PC-3 (cell line): ENCODE measurements around the gene EPHA10. TPM values are rescaled to one million over a fixed set of nuclear protein-coding genes. Genes with fewer than 3 reads are reported as not detected.

Experiments used
- ATAC-seq: fragments of 200-7000 bp; cut with Tn5 transposase; 2 replicates; pipeline ENCODE4 v1.9.1; 2020; ENCODE audit warnings: mild to moderate bottlenecking, moderate library complexity
- BruUV-seq: library from RNA; stranded (reverse); fragments of 400-500 nt; replicated peaks from 2 replicates; lab custom pipeline; 2021; lab: Mats Ljungman, UMichigan
- CTCF ChIA-PET: fragments of 300-600 bp; sonication (Branson Sonifier 250); formaldehyde crosslinking; loops from one replicate; lab custom pipeline; 2022; ENCODE audit warnings: antibody characterized with exemption; lab: Charles Lee
- POLR2A ChIA-PET: fragments of 300-600 bp; sonication (Branson Sonifier 250); formaldehyde crosslinking; loops from one replicate; lab custom pipeline; 2022; ENCODE audit warnings: antibody characterized with exemption; ENCODE audit not compliant: unreplicated experiment; lab: Charles Lee
- DNase-seq: peaks from one replicate; pipeline ENCODE4 v3.0.0-alpha.2; 2015
- H2AFZ ChIP-seq: fragments of 300-600 bp; sonication (generic); 2 replicates; pipeline ENCODE4 v1.6.0; 2016; ENCODE audit warnings: antibody characterized with exemption, low read length
- H3F3A ChIP-seq: fragments of 300-600 bp; sonication (generic); one replicate; pipeline ENCODE4 v1.6.0; 2017; ENCODE audit warnings: antibody characterized with exemption, low read length, control low read depth, mild to moderate bottlenecking; ENCODE audit not compliant: unreplicated experiment
- H3K27ac ChIP-seq: fragments of 300-600 bp; sonication (generic); 2 replicates; pipeline ENCODE4 v1.5.1; 2016; ENCODE audit warnings: mild to moderate bottlenecking, low read length
- H3K27me3 ChIP-seq: fragments of 300-600 bp; sonication (generic); 2 replicates; pipeline ENCODE4 v1.6.1; 2016; ENCODE audit warnings: low read length, mixed read lengths
- H3K36me3 ChIP-seq: fragments of 300-600 bp; sonication (generic); 2 replicates; pipeline ENCODE4 v1.6.1; 2016; ENCODE audit warnings: low read depth, mixed run types, low read length, mixed read lengths
- H3K4me1 ChIP-seq: fragments of 300-600 bp; sonication (generic); 2 replicates; pipeline ENCODE4 v1.5.1; 2016; ENCODE audit warnings: low read length; ENCODE audit not compliant: insufficient read depth
- H3K4me2 ChIP-seq: fragments of 300-600 bp; sonication (generic); 2 replicates; pipeline ENCODE4 v1.6.0; 2016; ENCODE audit warnings: low read length
- H3K4me3 ChIP-seq: fragments of 300-600 bp; sonication (generic); 2 replicates; pipeline ENCODE4 v1.5.1; 2016; ENCODE audit warnings: mild to moderate bottlenecking, low read length, mixed read lengths
- H3K79me2 ChIP-seq: fragments of 300-600 bp; sonication (generic); 2 replicates; pipeline ENCODE4 v1.6.1; 2017; ENCODE audit warnings: low read length, mixed read lengths
- H3K9ac ChIP-seq: fragments of 300-600 bp; sonication (generic); 2 replicates; pipeline ENCODE4 v1.6.0; 2016; ENCODE audit warnings: mild to moderate bottlenecking, low read length
- H3K9me2 ChIP-seq: fragments of 300-600 bp; sonication (generic); replicated peaks from 2 replicates; pipeline ENCODE4 v1.6.1; 2016; ENCODE audit warnings: mixed run types, low read length, mixed read lengths
- H3K9me3 ChIP-seq: fragments of 300-600 bp; sonication (generic); 2 replicates; pipeline ENCODE4 v1.6.1; 2016; ENCODE audit warnings: low read length, mixed read lengths
- H4K20me1 ChIP-seq: fragments of 300-600 bp; sonication (generic); 2 replicates; pipeline ENCODE4 v1.6.1; 2016; ENCODE audit warnings: low read length, mixed read lengths
- EZH2 ChIP-seq: fragments of 300-600 bp; sonication (generic); IDR thresholded peaks from one replicate; pipeline ENCODE4 v1.6.1; 2017; ENCODE audit warnings: antibody characterized with exemption, mild to moderate bottlenecking, low read length; ENCODE audit not compliant: unreplicated experiment
- EZH2phosphoT487 ChIP-seq: fragments of 300-600 bp; sonication (generic); IDR thresholded peaks from 2 replicates; pipeline ENCODE4 v1.6.1; 2018; ENCODE audit warnings: mild to moderate bottlenecking, antibody characterized with exemption, low read length, borderline replicate concordance
- intact Hi-C: fragments of 100-400 bp; cut with micrococcal nuclease; formaldehyde crosslinking; loops from 2 replicates; pipeline ENCODE4 v1.9.0; 2023
- total RNA-seq: library from RNA; depleted of rRNA; stranded (reverse); fragments of >200 nt; gene quantifications from 2 replicates; pipeline ENCODE4 v1.2.3, GENCODE V29; 2014
- TF ChIP-seq, protein P1 (sequence below): fragments of 300-600 bp; sonication (generic); conservative IDR thresholded peaks from 2 replicates; pipeline ENCODE4 v1.5.1; 2017; ENCODE audit warnings: antibody characterized with exemption, low read depth, mild to moderate bottlenecking, low read length

The EPHA10 gene
- total RNA-seq, 1 experiment from 2014 or later = 3.5 TPM

DNA sequence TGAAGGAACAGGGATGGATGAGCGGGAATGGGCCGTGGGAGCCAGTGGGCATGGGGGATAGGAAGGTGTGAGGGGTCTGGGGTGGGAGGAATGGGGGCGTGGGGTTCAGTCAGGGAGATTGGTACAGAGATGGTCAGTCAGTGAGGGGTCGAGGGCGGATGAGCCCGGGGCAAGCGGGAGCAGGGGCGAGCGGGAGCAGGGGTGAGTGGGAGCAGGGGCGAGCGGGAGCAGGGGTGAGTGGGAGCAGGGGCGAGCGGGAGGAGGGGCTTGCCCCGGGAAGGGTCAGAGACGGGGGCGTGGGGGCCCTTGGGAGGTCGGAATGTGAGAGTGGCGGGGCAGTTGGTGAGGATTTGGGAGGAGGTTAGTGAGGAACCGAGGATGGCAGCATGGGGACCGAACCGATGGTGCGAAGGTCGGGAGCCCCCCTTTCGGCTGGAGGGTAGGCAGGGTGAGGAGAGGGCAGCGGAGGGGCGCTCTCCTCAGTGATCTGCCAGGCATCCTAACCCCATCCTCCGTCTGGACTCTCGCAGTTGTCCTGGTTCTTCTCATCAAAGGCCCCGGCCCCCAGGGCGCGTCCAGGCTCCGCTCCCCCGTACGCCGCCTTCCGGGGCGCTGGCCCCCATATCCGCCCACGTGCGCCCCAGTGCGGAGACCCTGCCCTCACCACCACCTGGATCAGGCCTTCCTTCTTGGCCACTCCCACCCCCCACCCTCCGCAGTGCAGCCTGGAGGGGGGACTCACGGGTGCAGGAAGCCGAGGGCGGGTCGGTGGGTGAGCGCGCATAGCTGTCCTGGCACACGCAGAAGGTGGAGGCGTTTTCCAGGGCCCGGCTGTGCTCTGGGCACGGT is 11.2 kb downstream of the EPHA10 start:
- intact Hi-C loops = no loop called here
- no peaks in the 10 kb centered on the region for H3K9me2 ChIP-seq
- ATAC-seq = no peak
- DNase-seq = no peak
- no TSS peak for BruUV-seq
- H3K79me2 ChIP-seq = no peaks in the 10 kb centered on the region
- H3K9me3 ChIP-seq = no peaks in the 10 kb centered on the region
- H2AFZ ChIP-seq = no peak overlapping the region
- CTCF ChIA-PET = no interaction called here
- H3K9ac ChIP-seq = no peak overlapping the region
- no peaks in the 10 kb centered on the region for H3K36me3 ChIP-seq
- POLR2A ChIA-PET = no interaction called here
- TF ChIP-seq EZH2 = no peak
- no peak for TF ChIP-seq EZH2phosphoT487
- TF ChIP-seq, protein P1, sequence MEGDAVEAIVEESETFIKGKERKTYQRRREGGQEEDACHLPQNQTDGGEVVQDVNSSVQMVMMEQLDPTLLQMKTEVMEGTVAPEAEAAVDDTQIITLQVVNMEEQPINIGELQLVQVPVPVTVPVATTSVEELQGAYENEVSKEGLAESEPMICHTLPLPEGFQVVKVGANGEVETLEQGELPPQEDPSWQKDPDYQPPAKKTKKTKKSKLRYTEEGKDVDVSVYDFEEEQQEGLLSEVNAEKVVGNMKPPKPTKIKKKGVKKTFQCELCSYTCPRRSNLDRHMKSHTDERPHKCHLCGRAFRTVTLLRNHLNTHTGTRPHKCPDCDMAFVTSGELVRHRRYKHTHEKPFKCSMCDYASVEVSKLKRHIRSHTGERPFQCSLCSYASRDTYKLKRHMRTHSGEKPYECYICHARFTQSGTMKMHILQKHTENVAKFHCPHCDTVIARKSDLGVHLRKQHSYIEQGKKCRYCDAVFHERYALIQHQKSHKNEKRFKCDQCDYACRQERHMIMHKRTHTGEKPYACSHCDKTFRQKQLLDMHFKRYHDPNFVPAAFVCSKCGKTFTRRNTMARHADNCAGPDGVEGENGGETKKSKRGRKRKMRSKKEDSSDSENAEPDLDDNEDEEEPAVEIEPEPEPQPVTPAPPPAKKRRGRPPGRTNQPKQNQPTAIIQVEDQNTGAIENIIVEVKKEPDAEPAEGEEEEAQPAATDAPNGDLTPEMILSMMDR = no peak
- H3K4me1 ChIP-seq = peaks cover 5% of the 10 kb centered on the region; the same call in 1 of the 2 replicates
- no peaks in the 10 kb centered on the region for H3K27me3 ChIP-seq
- H3K27ac ChIP-seq = no peak overlapping the region
- H3K4me3 ChIP-seq = peak overlapping the region; percentile 57; the same call in 1 of the 2 replicates
- peak overlapping the region; percentile 60 for H3K4me2 ChIP-seq
- no peaks in the 10 kb centered on the region for H3F3A ChIP-seq
- H4K20me1 ChIP-seq = no peaks in the 10 kb centered on the region

DNA sequence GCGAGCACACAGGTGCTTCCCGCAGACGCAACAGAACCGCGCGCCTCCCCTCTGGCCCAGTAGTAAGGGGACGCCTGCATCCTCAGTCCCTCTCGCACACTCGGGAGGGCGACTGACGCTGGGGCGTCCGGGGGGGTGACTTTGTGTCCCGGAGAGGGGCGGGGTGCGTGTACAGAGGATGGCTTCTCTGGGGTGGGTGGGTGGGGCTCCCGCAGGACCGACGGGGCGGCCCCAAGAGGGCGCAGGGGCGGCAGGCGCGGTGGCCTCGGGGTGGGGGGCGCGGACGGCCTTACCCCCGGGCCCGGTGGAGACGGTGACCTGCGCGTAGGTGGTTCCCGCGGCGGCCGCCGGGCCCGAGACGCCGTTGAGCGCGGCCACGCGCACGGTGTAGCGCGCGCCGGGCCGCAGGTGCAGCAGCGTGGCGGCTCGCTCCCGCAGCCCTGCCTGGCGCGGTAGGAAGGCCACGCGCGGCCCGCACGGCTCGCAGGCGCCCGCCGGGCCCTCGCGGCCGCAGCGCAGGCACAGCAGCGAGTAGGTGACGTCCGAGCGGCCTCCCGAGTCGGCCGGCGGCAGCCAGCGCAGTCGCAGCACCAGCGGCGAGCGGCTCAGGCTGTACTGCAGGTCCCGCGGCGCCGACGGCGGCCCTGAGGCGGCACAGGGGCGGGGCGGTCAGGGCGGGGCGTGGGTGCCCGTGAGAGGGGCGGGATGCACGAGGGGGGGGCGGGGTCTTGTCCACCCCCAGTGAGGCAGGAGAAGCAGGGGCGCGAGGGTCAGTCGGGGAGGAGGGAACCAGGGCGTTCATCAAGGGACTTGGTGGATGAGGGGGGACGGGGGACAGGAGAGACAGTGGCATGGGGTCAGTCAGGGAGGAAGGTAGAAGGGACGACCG is 12.1 kb downstream of the EPHA10 start:
- ATAC-seq (peak; percentile 78), DNase-seq (peak; percentile 35)
- Histone ChIP-seq H3K4me2 (peak overlapping the region; percentile 60), H3K9me3 (no peaks in the 10 kb centered on the region), H3K27me3 (no peaks in the 10 kb centered on the region), H3K27ac (no peak overlapping the region), H3K9me2 (no peaks in the 10 kb centered on the region), H4K20me1 (no peaks in the 10 kb centered on the region), H3K9ac (no peak overlapping the region), H3K4me3 (peak overlapping the region; percentile 59), H3K4me1 (peaks cover 5% of the 10 kb centered on the region; the same call in 1 of the 2 replicates), H2AFZ (peak overlapping the region; percentile 64; the same call in 1 of the 2 replicates), H3K79me2 (no peaks in the 10 kb centered on the region), H3K36me3 (no peaks in the 10 kb centered on the region), H3F3A (no peaks in the 10 kb centered on the region)
- ChIA-PET POLR2A (no interaction called here), CTCF (no interaction called here)
- intact Hi-C loops = no loop called here
- TF ChIP-seq, protein P1 = no peak
- TF ChIP-seq EZH2 (no peak), EZH2phosphoT487 (no peak)
- no TSS peak for BruUV-seq
